GOT3 (cell line): ENCODE results near the gene SEC14L1.
"Not testable (repeated sequence)": the region's sequence is repeated elsewhere in the genome, so short reads cannot be mapped to it uniquely, and the experiment has no call there.

ENCODE experiments used
- DNase-seq: peaks from one replicate; lab custom pipeline; 2025; ENCODE audit warnings: mixed read lengths; lab: John Stamatoyannopoulos, UW

Gene SEC14L1

DNA sequence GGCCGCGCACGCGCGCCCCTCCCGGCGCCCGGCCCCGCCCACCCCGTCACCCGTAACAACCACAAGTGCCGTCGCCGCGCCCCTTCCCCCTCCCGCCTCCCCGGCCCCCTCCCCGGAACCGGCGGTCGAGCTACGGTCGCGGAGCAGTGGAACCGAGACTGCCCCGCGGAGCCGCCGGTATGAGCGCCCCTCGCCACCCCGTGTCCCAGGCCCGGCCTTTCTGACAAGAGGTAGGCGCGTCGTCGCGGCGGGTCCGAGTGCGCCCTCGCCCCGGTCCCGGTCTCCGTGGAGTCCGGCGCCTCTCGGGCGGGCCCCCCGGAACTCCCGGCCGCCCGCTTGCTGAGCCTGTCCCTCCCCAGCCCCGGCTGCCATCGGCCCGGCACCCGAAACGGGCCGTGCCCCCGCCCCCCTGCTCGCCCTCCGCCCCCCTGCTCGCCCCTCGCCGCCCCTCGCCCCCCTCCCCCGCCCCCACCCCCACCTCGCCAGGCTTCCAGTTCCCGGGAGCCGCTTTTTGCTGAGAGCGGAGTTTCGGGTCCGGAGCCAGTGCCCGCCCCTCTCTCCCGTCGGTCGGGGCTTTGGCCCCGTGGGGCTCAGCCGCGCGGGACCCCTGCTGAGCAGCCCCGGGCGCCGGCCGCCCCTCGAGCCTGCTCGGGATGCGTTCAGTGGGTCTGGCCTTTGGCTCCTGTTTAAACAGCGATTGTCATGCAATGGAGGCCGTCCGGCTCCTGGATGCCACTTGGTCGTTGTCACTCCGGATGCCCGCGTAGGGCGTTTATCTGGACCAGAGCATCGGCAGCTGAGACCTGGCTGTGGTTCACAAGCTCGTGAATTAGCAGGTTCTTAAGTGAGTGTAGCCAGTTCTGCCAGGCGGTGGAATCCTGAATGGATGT lies at the start of gene SEC14L1:
TSS of gene SEC14L1 (plus strand) at position 92 of the 890 bp plus-strand sequence. CDS start 2,628 bp downstream, outside the sequence.
- no peak for DNase-seq

DNA sequence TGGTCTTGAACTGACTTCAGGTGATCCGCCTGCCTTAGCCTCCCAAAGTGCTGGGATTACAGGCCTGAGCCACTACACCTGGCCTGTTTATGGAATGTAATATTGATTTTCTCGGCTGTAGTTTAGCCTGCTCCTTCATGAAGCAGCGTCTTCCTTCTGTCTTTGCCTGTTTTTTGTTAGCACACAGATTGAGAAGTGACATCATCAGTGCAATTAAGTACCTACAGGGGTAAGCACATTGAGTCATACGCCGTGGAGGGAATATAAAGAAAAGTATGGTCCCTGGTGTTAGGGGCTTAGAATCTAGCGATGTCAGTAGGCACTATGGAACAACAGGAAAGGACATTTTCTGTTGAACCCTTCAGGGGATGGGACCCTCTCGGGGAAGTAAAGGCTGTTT lies 48.7 kb upstream of the SEC14L1 start:
- no peak for DNase-seq

DNA sequence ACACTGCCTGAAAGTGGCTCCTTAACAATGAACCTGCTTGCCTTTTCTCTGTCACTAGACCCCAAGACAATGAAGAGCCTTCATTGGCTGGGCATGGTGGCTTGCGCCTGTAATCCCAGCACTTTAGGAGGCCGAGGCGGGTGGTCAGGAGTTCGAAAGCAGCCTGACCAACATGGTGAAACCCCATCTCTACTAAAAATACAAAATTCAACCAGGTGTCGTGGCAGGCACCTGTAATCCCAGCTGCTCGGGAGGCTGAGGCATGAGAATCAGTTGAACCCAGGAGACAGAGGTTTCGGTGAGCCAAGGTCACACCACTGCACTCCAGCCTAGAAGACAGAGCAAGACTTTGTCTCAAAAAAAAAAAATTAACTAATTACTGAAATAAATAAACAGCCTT lies 45.3 kb upstream of the SEC14L1 start:
- no peak for DNase-seq

DNA sequence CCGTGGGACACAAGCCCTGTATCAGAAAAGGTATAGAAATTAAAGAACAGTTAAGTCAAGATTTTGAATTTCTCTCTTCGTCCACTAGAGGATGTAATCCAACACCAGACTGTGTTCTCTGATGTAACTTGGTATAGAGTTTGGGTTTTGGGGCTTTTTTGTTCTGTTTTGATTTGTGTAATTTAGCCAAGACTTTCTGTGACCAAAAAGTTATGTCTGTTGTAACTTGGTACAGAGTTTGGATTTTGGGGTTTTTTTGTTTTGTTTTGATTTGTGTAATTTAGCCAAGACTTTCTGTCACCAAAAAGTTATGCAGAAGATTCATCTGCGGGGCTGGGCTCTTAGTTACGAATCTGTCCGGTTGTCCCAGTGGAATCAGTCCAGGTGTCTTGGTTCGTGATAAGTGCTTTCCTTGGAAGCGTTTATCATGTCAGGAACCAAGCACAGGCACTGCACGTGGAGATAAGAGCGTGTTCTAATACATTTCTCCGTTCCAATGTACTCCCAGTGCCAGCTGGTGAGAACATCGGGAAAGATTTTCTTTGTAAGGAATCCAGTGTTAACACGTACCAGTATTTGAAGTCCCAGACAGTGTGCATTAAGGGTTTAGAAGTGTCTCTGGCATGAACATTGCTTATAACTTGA lies 44.1 kb upstream of the SEC14L1 start:
- no peak for DNase-seq

DNA sequence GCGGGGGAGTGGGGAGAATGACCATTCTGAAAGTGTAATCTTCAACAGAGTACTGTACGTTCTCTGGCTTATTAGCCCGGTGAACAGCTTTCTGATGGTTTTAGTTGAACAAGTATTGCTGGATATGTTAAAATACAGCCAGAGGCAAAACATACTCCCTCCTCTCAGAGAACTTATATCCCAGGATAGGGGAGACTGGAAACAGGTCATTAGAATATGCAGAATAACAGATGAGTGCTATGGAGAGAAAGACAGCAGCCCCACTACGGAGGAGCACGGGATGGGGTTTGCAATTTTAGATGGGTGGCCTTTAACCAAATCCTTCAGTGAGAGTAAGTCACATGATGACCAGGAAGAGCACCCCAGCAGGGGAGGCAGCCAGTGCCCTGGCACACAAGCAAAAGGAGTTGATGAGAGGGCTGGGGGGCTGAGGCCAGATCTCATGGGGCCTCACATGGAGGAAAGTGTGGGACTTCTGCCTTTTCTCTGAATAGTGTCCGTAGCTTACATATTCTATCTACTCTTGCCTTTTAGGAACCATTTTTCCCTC lies 43.1 kb upstream of the SEC14L1 start:
- no peak for DNase-seq

DNA sequence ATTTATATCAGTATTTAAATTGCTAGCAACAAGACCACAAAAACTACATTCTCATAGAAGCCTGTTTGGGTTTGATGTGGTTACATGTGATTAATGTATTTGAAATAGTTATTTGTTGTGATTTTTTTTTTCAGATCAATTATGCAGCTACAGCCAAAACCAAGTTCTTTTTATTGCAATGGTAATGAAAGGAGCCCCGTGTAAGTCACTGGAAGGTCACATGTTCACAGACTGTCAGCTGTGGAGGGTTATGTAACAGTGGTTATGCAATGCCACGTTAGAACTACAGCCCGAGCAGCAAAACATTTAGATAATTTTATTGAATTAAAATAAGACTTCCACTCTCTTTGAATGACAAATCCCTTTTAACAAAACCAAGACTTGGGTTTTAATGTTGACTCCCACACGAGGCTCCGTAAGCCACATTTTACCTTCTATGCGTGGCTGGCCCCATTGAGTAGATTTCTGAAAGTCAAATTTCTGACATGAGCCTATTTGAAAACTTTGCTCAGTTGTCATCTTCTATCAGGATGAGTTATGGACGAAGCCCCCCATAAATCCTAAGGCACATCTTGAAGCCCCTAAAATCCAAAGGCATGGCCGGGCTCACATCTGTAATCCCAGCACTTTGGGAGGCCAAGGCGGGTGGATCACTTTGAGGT lies 41.8 kb upstream of the SEC14L1 start:
- no peak for DNase-seq

DNA sequence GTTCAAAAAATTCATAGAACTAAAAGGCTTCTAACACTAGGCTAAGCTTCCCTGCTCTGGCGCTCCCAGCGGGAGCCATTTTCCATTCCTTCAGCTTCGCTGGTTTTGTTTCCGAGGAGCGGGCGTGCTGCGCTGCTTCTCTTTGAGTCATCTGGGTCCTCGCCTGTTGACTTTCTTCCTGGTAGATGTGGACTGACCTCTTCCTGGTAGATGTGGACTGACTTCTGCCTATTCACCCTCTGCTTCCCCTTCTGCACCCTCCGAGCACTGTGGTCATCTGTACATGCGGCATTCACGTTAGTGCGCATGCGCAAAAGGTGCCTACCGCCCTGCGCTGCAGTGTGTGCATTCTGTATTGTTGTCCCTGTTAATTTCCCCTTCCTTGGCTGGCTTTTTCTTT lies 40.8 kb upstream of the SEC14L1 start:
- DNase-seq, result no peak

DNA sequence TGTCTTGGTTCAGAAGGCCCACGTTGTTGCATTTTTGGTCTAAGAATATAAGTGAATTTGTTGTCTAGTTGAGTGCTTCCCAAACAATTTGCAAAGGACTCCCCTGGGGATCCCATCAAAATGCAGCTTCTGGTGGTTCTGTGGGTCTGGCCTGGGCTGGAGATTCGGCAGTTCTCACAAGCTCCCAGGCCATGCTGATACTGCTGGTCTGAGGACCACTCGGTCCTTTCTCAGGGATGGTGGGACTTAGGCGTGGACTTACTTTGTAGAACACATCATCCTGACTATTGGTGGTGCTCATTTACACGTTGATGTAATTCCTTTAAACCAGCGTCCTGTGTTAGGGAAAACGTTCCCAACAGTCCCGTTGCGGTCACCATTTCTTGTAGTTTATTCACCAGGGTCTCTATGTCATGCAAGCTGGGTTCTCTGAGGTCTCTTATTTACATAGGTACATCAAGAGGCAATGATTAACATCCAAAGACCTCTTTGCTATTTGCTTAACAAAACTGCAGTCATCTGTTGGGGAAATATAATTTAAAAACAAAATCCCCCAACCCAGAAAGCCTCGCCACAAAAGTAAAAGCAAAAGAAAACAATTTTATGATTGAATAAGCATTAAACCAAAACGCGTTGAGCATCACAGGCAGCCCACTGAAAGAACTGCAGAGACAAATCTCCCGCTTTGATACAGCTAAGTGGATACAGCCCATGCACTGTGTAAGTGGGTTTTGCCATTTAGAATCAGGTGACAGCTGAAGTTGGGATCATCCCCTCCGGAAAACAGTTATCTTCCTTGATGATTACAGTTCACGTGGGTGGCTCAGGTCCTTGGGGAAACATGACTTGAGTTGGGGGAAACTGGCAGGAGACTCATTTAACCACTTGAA lies 39.0 kb upstream of the SEC14L1 start:
- no peak for DNase-seq

DNA sequence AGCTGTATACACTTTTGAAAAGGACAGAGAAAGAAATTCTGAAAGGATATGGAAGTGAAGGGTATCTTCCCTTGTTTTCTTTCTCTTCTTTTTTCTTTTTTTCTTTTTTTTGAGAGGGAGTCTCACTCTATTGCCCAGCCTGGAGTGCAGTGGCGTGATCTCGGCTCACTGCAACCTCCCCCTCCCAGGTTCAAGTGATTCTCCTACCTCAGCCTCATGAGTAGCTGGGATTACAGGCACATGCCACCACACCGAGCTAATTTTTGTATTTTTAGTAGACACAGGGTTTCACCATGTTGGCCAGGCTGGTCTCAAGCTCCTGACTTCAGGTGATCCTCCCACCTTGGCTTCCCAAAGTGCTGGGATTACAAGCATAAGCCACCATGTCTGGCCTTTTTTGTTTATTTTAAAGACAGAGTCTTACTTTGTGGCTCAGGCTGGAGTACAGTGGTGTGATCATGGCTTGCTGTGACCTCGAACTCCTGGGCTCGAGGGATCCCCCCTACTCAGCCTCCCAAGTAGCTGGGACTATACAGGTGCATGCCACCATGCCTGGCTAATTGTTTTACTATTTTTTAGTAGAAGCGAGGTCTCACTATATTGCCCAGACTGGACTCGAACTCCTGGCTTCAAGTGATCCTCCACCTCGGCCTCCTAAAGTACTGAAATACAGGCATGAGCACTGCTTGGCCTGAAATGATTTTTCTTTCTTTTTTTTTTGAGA lies 38.2 kb upstream of the SEC14L1 start:
- not testable (repeated sequence) for DNase-seq

DNA sequence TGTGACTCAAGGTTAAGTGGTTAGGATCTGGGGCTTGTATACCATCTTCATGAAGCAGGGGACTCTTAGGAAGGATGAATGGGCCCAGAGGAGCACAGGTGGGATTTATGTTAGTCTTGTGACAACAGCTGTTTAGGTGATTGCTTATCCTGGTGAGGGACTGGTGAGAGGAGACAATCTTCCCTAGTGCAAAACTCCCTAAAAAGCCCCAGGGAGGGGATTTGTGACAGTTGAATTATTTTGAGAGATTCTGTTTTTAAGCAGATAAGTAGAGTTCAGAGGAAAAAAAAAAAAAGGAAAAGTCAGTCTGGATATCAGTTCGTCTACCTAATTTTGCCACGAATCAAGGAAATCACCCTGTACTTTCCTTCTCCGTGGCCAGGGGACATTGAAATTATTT lies 35.1 kb upstream of the SEC14L1 start:
- DNase-seq, result no peak

DNA sequence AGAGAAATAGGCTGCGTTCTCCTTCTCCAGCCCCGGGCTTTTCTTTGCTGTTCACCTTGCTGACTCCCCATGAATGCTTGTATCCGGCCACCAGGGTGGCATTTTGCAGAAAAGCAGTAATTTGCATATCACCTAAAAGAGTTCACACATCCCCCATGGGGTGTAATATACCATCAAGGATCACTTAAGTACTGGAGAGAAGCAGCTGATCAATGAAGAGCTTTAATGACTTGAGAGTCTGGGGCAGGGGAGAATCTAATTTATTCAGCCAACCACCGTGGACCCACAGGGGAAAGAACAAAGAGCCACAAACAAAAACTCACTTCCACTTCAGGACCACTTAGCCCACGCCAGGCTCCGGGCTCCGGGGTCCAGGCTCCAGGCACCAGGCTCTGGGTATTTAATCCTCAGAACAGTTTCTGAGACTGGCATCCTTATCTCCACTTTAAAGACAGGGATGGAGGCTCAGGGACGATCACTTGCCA lies 33.9 kb upstream of the SEC14L1 start:
- no peak for DNase-seq

DNA sequence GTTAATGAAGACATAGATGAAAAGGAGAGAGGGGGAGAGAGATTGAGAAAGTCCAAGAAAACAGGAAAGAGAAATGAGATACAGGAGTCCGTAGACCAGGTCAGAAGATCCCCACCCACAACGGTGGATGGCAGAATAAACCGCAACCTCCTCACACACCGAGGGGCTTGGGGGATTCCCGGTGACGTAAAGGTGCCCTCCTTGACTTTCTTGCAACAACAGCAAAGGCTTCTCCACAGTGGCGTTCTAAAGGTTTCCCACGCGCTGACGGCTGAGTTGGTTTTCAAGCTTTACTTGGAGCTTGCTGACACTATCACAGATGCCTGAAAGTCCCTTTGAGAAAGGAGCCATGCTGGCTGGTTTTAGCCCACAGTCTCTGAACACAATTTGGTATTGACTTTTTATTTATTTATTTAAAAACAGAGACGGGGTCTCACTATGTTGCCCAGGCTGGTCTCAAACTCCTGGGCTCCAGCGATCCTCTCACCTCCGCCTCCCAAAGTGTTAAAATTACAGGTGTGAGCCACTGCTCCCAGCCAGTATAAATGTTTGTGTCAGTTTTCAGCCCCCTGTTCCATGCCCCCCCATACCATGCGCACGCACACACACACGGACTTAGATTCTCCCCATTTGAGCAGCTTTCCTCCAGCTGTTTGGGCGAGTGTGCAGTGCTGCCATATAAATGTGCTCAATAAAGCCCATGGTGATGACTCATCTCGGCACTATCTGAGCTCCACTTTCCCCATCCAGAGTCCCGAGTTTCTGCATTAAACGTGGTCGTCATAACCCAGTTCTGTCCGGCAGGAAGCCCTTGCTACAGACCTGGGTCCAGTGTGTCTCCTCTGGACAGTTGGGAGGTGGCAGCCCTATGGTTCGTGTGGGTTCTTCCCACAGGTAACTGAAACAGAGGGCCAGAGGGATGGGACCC lies 33.0 kb upstream of the SEC14L1 start:
- DNase-seq, result no peak

DNA sequence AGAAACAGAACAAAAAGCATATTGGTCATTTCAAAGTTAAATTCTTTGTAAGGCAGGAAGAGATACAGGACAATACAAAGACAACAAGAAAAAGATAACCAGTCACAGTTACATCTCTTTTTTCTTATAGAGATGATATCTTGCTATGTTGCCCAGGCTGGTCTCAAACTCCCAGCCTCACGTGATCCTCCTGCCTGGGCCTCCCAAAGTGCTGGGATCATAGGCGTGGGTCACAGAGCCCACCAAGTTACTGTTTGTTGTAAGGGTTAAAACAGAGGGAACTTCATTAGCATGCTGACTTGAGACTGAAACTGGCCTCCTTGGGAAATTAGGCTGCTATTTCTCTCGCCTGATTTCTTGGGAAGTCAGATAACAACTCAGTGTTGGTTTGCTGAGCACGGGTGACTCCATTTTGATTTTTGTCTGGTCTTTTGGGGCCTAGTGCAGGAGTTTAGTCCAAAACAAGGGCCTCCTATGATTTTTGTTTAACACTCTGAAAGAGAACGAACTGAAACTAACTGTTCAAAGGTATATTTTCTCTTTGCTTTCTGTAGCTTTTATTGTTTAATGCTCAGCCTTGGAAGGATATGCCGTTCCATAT lies 31.5 kb upstream of the SEC14L1 start:
- no peak for DNase-seq

DNA sequence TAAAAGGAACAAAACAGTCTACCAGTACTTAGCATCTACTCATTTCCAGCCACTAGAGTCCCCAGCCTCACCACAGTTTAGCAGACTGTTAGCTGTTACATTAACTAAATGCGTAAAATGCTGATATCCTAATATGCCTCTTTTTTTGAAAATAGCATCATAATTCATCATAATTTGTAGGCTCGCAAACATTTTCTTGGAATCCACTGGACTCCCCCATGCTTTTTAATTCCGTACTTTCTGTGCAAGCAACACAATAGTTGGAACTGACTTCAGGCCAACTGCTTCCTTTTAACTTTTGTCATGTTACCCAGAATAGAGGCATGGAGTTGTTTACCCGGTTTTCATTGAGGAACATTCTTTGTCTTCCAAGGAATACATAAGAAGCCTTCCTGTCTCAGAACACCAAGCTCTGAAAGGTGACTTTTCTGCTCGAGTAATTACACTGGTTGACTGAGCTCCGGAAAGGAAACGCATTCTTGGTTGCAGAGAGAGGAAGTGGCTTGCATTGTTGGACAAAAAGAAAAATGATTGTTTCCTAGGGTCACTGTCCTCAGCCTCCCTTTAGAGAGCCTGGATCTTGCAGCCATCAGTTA lies 30.9 kb upstream of the SEC14L1 start:
- no peak for DNase-seq

DNA sequence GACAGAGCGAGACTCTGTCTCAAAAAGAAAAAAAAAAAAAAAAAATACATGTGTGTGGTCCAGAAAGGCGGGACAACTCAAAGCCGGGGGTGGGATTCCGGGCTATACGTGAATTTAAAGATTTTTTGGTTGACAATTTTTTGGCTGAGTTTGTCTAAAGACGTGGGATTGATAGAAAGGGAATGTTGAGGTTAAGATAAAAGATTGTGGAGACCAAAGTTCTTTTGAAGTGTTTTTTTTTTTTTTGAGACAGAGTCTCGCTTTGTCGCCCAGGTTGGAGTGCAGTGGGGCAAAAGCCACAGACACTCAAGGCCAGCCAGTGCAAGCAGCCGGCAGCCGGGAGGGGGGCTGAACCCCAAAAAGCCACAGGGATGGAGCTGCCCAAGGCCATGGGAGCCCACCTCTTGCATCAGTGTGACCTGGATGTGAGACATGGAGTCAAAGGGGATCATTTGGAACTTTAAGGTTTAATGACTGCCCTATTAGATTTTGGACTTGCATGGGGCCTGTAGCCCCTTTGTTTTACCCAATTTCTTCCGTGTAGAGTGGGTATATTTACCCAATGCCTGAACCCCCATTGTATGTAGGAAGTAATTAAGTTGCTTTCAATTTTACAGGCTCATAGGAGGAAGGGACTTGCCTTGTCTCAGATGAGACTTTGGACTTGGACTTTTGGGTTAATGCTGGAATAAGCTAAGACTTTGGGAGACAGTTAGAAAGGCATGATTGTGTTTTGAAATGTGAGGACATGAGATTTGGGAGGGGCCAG lies 29.4 kb upstream of the SEC14L1 start:
- DNase-seq, result not testable (repeated sequence)

DNA sequence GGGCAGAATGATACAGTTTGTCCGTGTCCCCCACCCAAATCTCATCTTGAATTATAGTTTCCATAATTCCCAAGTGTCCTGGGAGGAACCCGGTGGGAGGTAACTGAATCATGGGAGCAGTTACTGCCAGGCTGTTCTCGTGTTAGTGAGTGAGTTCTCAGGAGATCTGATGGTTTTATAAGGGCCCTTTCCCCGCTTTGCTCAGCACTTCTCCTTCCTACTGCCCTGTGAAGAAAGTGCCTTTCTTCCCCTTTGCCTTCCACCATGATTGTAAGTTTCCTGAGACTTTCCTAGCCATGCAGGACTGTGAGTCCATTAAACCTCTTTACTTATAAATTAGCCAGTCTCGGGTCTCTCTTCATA lies 28.9 kb upstream of the SEC14L1 start:
- no peak for DNase-seq

DNA sequence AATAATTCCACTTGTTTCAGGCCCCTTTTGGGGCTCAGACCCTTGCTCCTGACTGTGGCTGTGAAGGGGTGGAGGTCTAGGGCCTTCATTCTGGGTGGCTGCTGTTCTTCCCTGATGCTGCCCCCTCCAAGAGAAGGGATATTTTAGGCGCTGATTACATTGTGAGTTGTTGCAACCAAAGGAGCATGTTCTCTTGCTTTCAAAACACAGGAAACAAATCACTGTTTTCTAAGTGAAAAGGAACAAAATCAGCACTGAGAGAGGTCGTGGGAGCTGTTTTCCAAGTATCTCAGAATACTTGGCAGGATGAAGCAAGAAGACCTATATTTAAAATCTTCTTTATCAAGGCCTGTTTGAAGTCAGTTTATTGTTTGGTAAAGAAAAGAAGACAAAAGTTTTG lies 25.3 kb upstream of the SEC14L1 start:
- no peak for DNase-seq

DNA sequence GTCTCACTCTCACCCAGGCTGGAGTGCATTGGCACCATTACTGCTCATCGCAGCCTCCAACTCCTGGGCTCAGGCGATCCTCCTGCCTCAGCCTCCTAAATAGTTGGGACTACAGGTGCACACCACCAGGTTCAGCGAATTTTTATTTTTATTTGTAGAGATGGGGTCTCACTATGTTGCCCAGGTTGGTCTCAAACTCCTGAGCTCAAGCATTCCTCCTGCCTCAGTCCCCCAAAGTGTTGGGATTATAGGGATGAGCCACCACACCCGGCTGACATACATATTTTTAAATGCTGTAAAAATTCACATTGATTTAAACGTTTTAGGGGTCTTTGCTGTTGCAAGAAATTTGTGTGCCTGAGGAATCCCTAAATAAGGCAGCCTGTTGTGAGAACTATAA lies 24.8 kb upstream of the SEC14L1 start:
- no peak for DNase-seq
